Mammary epithelial cell (primary cell): Measurements from ENCODE around the gene GGCX.

Experiments used
- EZH2 ChIP-seq: IDR thresholded peaks from 2 replicates; pipeline ENCODE4 v1.6.1; 2012; ENCODE audit warnings: low read length, inconsistent platforms, borderline replicate concordance
- TF ChIP-seq, protein P1 (sequence below), 2 donors: IDR thresholded peaks in 1 of 2; conservative IDR thresholded peaks in 1 of 2; 2 replicates each; pipeline ENCODE4 v1.5.1; 2011 to 2012; ENCODE audit warnings: inconsistent platforms in 2 of 2, low read length in 2 of 2, mild to moderate bottlenecking in 2 of 2, control low read depth in 1 of 2, low read depth in 1 of 2; ENCODE audit not compliant: insufficient read depth in 1 of 2; ENCODE audit errors: extremely low read depth in 1 of 2

DNA sequence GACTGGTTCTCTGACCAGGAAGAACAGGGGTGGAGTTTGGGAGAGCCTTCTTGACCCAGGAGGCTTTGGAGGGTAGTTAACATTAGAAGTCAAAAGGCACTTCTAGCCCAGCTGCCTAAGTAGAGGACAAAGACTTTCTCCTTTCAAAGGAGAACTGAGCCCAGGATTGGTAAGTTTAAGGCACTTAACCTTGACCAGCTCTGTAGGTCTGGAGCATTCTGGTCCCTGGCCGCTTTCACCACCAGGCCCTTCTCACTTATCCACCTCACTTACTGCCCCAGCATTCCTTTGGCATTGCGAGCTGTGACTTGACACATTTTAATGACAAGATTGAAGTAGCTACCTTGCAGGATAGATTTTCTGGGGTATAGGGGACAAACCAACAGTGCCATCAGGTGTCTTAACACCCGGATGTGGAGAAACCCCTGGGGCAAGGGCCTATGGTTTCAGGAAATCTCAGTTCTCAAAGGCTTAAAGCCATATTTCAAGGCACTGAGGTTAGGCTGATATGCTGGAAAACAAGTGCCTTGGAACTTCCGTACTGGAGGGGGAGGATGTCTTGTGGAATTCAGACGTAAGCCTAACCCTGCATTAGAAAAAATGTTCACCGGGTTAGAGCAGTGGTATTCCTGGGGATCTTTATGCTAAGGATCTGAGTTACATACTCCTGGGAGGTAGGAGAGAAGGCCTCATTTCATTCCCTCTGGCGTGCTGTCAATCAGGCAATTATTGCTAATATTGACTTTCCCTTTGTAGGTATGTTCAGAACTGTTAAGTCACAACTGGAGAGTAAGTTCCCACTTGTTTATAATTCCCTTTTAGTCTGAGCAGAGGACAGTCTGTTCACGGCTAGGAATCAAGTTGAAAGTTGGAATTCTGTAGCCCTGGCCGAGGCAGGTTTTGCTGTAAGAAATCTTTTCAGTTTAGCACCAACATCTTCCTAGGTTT, 46.2 kb upstream of the GGCX start:
- TF ChIP-seq EZH2: no peak
- TF ChIP-seq, protein P1, sequence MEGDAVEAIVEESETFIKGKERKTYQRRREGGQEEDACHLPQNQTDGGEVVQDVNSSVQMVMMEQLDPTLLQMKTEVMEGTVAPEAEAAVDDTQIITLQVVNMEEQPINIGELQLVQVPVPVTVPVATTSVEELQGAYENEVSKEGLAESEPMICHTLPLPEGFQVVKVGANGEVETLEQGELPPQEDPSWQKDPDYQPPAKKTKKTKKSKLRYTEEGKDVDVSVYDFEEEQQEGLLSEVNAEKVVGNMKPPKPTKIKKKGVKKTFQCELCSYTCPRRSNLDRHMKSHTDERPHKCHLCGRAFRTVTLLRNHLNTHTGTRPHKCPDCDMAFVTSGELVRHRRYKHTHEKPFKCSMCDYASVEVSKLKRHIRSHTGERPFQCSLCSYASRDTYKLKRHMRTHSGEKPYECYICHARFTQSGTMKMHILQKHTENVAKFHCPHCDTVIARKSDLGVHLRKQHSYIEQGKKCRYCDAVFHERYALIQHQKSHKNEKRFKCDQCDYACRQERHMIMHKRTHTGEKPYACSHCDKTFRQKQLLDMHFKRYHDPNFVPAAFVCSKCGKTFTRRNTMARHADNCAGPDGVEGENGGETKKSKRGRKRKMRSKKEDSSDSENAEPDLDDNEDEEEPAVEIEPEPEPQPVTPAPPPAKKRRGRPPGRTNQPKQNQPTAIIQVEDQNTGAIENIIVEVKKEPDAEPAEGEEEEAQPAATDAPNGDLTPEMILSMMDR (conservative IDR thresholded peaks at IDR 0.05 in 1 of 2, IDR thresholded peaks at IDR 0.05 in 1 of 2; ENCODE audit: extremely low read depth in 1 of 2, insufficient read depth in 1 of 2, low read depth in 1 of 2, low read length in 2 of 2): no peak
